ENCODE measurements around the gene LGI2.
"Not testable (repeated sequence)": the region's sequence is repeated elsewhere in the genome, so short reads cannot be mapped to it uniquely, and the experiment has no call there.

Gene LGI2

DNA sequence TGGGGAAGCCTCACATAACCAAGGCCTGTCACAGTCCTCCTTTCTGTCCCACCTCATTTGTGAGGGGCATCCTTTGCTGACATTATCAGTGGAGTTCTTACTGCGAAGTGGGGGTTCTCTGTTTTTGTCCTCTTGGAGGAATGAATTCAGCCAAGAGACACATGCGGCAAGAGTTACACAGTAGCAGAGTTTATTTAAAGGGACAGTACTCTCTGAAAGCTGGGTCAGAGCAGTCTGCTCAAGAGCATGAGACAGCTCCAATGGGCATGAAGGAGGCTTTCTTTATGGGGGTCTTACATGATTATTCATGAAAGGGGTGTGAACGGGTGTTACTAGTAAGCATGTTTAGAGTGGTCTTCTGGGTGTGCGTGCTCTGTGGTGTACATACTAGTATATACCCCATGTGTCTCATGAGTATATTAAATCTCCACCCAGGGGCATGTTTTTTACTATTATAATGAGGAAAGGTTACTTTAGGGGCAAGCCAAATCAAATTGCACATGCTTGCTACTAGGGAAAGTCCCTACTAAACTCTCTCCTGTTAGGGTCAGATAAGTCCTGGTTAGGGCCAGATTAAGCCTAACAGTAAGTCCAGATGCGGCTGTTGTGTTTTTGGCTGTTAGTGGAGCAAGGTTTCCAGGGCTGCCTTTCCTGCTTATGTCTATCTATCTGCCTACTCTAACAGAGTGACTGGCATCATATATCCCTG, 19.8 kb upstream of the LGI2 start:
- DNase-seq (ENCODE audit: low read depth in 2 of 2): no peak

DNA sequence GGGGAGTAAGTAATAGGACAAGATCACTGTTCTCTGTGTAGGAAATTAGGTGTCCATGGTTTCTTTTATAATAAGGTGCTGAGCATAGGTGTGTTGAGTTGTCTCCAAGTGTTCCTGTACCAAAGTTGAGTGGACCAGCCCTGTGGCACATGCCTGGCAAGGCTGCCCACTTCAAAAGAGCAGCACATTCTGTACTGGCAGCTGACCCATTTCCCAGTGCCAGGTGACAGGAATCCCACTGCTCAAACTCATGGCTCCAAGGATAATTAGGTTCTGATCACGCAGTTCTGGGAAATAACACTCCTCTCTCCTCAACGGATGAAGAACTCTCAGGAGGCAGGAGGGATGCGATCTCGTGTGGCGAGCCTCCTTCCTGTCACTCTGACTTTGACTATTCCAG, 12.8 kb upstream of the LGI2 start:
- no peak for DNase-seq (ENCODE audit: low read depth in 2 of 2)

GRCh38 chr4:25033526-25033925, 2.8 kb upstream of the LGI2 start:
- DNase-seq (ENCODE audit: low read depth in 2 of 2): no peak

- DNase-seq (ENCODE audit: low read depth in 2 of 2): no peak
Measured at GRCh38 chr4:25032126-25032525, 1.4 kb upstream of the LGI2 start.

DNA sequence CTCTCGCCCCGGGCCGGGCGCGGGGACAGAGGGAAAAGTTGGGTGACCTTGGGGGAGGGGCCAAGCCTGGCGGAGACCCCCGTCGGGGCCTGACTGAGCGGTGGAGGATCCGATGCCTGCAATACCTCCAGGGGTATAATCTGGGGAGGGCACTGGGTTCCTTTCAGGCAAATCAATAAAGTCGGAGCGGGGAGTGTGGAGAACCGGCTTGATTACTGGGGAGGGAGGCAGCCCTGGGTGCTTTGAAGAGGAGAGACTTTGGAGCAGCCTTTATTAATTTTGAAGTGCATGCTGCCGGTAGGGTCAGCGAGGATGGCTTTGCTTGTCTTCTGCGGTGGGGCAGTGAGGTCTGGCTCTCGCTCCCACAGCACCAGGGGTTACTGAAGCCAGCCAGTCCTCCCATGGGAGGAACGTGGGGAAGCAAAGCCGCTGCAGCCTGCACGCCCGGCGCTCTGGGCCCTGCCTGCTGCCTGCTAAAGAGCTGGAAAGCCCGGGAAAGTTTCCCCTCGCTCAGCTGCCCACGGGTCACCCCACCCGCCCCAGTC, 403 bp upstream of the LGI2 start:
- no peak for DNase-seq (ENCODE audit: low read depth in 2 of 2)

GRCh38 chr4:25029479-25030276, 1.1 kb downstream of the LGI2 start:
- DNase-seq (ENCODE audit: low read depth in 2 of 2): no peak

- no peak for DNase-seq (ENCODE audit: low read depth in 2 of 2)
Measured at GRCh38 chr4:25028851-25029250, 1.9 kb downstream of the LGI2 start.

GRCh38 chr4:25022766-25023165, 8.0 kb downstream of the LGI2 start:
- no peak for DNase-seq (ENCODE audit: low read depth in 2 of 2)

- no peak for DNase-seq (ENCODE audit: low read depth in 2 of 2)
Measured at GRCh38 chr4:25021216-25021615, 9.5 kb downstream of the LGI2 start.

DNA sequence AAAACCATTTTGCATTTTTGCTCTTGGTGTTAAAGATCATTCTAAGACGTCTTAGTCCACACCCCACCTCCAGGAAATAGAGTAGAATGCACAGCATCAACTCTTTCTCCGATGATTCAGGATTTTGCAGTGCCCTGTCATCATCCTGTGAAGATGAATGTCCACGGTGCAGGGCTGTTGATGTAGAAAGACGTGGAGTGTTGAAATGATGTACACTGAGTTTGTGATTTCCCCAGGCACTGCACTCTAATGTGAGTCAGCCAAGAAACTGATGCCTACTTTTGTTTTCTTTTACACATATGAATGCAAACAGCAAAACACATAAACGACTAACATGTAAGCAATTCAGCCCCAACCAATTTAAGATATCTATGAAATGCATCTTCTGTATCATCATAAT, 10.5 kb downstream of the LGI2 start:
- no peak for DNase-seq (ENCODE audit: low read depth in 2 of 2)

- DNase-seq (ENCODE audit: low read depth in 2 of 2): no peak
Measured at GRCh38 chr4:25019501-25019900, 11.2 kb downstream of the LGI2 start.

- DNase-seq (ENCODE audit: low read depth in 2 of 2): no peak
Measured at GRCh38 chr4:25015012-25015411, 15.7 kb downstream of the LGI2 start.

GRCh38 chr4:25014662-25014983, 16.1 kb downstream of the LGI2 start:
- DNase-seq (ENCODE audit: low read depth in 2 of 2): not testable (repeated sequence)

- no peak for DNase-seq (ENCODE audit: low read depth in 2 of 2)
Measured at GRCh38 chr4:25013756-25014661, 16.7 kb downstream of the LGI2 start.

DNA sequence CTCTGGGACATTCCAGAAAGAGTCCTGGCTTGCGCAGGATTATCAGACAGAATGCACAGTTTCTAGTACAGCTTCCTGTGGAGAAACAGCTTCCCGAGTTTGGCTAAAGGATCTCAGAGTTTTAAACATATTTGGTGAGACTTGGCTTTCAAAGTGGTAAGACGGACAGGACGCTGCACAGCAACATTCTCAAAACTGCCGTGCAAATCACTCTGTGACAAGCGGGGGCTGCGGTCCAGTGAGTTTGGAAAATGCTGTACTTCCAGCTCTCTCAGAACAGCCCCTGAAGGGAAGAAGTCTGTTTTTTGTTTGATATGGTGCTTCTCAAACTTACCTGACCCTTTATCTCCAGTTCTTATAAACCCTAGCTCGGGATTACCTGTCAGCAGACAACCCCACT, 18.1 kb downstream of the LGI2 start:
- DNase-seq (ENCODE audit: low read depth in 2 of 2): no peak

DNA sequence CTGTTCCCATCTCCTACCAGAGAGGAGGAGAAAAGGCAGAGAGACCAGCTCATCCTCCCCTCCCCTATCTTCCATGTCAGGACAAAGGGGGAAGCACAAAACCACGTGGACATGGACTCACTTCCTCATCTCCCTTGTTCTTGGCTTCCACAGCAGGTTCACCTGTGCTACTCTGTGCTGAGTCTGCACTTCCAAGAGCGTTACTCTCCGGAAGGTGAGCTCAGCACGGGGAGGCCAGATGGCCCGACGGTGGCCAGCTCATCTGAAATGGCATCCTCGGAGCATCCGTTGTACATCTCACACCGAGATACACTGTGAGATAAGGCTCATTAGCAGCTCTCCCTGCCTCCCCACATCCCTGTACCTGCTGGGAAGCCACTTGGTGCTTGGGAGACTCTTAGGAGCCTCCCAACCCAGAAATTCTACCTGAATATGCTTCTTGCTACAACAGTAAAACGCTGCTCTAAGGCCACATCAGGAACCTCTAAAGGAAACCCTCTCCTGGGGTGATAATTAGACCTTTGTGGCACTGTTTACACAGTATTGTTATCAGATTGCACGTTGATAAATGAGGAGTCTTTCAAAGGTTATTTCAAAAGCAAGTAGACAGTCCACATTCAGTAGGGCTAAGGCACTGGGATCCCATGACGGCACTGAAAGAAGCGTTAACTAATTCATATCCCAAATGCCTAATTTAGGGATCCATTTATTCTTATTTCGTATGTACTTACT, 19.4 kb downstream of the LGI2 start:
- DNase-seq (ENCODE audit: low read depth in 2 of 2): no peak

GRCh38 chr4:25007598-25007997, 23.1 kb downstream of the LGI2 start:
- no peak for DNase-seq (ENCODE audit: low read depth in 2 of 2)

DNA sequence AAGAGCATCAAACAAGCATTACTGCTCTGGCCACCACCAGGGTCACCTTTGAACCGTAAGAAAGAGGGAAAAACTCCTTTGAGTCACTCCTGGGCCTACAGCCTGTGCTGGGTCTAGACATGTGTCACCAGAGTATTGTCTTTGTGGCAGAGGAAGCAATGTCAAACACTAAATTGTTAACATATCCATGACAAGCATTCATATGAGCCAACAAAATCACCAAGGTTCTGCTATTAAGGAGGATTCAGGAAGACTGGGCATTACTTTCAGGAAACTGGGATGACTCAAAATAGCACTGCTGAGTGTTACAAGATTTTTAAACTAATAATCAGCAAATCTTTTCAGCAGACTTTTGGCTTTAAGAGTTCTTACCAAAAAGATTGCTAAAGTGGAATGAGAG, 28.1 kb downstream of the LGI2 start:
- DNase-seq (ENCODE audit: low read depth in 2 of 2): no peak

- no peak for DNase-seq (ENCODE audit: low read depth in 2 of 2)
Measured at GRCh38 chr4:25001509-25001908, 29.2 kb downstream of the LGI2 start.

- DNase-seq (ENCODE audit: low read depth in 2 of 2): no peak
Measured at GRCh38 chr4:25000639-25001038, 30.1 kb downstream of the LGI2 start.

DNA sequence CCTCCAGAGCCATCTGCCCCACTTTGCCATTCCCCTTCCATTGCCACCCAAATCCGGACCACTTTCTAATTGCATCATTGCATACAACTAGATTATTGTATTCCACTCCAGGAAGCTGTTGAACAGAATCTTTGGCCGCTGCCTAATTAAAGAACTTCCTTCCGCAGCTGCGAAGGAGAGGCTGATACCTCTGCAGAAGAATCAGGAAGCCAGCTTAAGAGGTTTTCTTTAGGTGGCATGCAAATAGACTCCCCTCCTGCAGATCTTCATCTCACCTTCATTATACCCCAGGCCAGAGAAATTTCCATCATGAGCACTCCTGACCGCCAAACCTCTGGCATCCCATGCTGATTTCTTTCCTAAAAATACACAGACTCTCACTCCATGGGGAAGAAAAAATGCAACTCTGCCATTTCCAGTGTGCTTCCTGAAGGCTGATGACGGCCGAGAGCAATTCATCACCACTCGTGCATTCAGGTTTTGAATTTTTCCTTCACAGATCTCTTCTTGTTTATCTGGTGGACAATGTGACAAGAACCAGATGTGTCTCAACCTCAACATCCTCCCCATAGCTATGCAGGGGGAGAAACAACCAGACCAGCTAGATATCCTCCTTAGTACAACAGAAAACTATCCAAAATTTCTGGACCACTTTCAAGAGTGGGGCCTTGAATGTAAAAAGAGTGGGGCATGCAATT, 31.2 kb downstream of the LGI2 start:
- no peak for DNase-seq (ENCODE audit: low read depth in 2 of 2)

All from stimulated activated CD8-positive, alpha-beta memory T cell treated with anti-CD3 and anti-CD28 coated beads, Interleukin-15, amount 100 ng/mL, for 4 hours (primary cell).